Upper lobe of right lung (tissue), 1 donor: ENCODE results near the gene ZFYVE9. TPM values are rescaled to one million over a fixed set of nuclear protein-coding genes. Genes with fewer than 3 reads are reported as not detected.

Experiments
- ATAC-seq: fragments of 200-7000 bp; cut with Tn5 transposase; one replicate; pipeline ENCODE4 v1.9.1; 2020; ENCODE audit warnings: mild to moderate bottlenecking, moderate library complexity
- DNase-seq: peaks from one replicate; pipeline ENCODE4 v3.0.0-alpha.2; 2020
- H3K27ac ChIP-seq: fragments of 200-600 bp; one replicate; pipeline ENCODE4 v1.8.0; 2022
- H3K27me3 ChIP-seq: fragments of 200-600 bp; one replicate; pipeline ENCODE4 v1.8.0; 2022; ENCODE audit warnings: mild to moderate bottlenecking
- H3K36me3 ChIP-seq: fragments of 200-600 bp; one replicate; pipeline ENCODE4 v1.8.0; 2022
- H3K4me1 ChIP-seq: fragments of 200-600 bp; one replicate; pipeline ENCODE4 v1.8.0; 2022
- H3K4me3 ChIP-seq: fragments of 200-600 bp; one replicate; pipeline ENCODE4 v1.8.0; 2022; ENCODE audit warnings: mild to moderate bottlenecking
- H3K9me3 ChIP-seq: fragments of 200-600 bp; one replicate; pipeline ENCODE4 v1.8.0; 2022
- CTCF ChIP-seq: fragments of 200-600 bp; IDR thresholded peaks from one replicate; pipeline ENCODE4 v1.8.0; 2022; ENCODE audit warnings: antibody characterized with exemption
- intact Hi-C: fragments of 100-400 bp; cut with DNase I; formaldehyde crosslinking; loops from one replicate; pipeline ENCODE4 v1.11.0; 2022
- total RNA-seq: library from RNA; stranded (reverse); fragmentation: NEBNext Ultra II Directional; extraction: Animal tissue kit (Norgen Biotek cat#: 25700); gene quantifications from one replicate; pipeline ENCODE4 v1.2.1, GENCODE V29; 2021
- donor health status: DM: no; HTN: yes; CAD: no; lungs with severe emphysema.

ZFYVE9 gene
- total RNA-seq, 1 donor from 2014 or later, result 23.9 TPM

GRCh38 chr1:52268372-52268771 lies 126.5 kb downstream of the ZFYVE9 start:
- no peaks in the 10 kb centered on the region for H3K9me3 ChIP-seq
- peak; percentile 84 for ATAC-seq

GRCh38 chr1:52281518-52281917 lies 139.6 kb downstream of the ZFYVE9 start:
- DNase-seq (no peak), ATAC-seq (no peak)
- H3K27me3 ChIP-seq, result no peaks in the 10 kb centered on the region
- no peaks in the 10 kb centered on the region for H3K9me3 ChIP-seq
- no peaks in the 10 kb centered on the region for H3K4me1 ChIP-seq
- H3K27ac ChIP-seq, result no peak overlapping the region
- peaks cover 14% of the 10 kb centered on the region for H3K36me3 ChIP-seq
- no peak overlapping the region for H3K4me3 ChIP-seq
- no peak for TF ChIP-seq CTCF
- intact Hi-C loops, result no loop called here

More at GRCh38 chr1:52268372-52268771, 126.5 kb downstream of the ZFYVE9 start:
- no peak overlapping the region for H3K27ac ChIP-seq
- H3K4me3 ChIP-seq, result no peak overlapping the region
- no peaks in the 10 kb centered on the region for H3K4me1 ChIP-seq
- no peaks in the 10 kb centered on the region for H3K36me3 ChIP-seq
- no peaks in the 10 kb centered on the region for H3K27me3 ChIP-seq
- DNase-seq, result no peak
- intact Hi-C loops, result no loop called here
- TF ChIP-seq CTCF, result no peak

- no peak for TF ChIP-seq CTCF
- H3K4me3 ChIP-seq, result no peak overlapping the region
- DNase-seq, result no peak
These were observed 146.4 kb downstream of the ZFYVE9 start for GRCh38 chr1:52288286-52288685.

GRCh38 chr1:52294580-52294979 lies 152.7 kb downstream of the ZFYVE9 start:
- Histone ChIP-seq H3K9me3 (no peaks in the 10 kb centered on the region), H3K4me3 (no peak overlapping the region), H3K4me1 (no peaks in the 10 kb centered on the region), H3K27ac (no peak overlapping the region), H3K27me3 (no peaks in the 10 kb centered on the region), H3K36me3 (no peaks in the 10 kb centered on the region)
- intact Hi-C loops, result loop anchor here (10.0 kb wide), 1 partner anchor 160 kb away; no protein-coding TSS in a partner anchor
- no peak for DNase-seq
- TF ChIP-seq CTCF, result no peak
- ATAC-seq, result no peak

More at GRCh38 chr1:52288286-52288685, 146.4 kb downstream of the ZFYVE9 start:
- H3K36me3 ChIP-seq, result no peaks in the 10 kb centered on the region
- no peaks in the 10 kb centered on the region for H3K9me3 ChIP-seq
- H3K27me3 ChIP-seq, result no peaks in the 10 kb centered on the region
- H3K4me1 ChIP-seq, result no peaks in the 10 kb centered on the region
- H3K27ac ChIP-seq, result no peak overlapping the region
- ATAC-seq, result no peak
- intact Hi-C loops, result no loop called here

- DNase-seq (no peak), ATAC-seq (peak; percentile 95)
- no peak overlapping the region for H3K4me3 ChIP-seq
- intact Hi-C loops, result loop anchor here (10.0 kb wide), 1 partner anchor 162 kb away; no protein-coding TSS in a partner anchor
- no peak overlapping the region for H3K27ac ChIP-seq
- H3K4me1 ChIP-seq, result no peaks in the 10 kb centered on the region
- no peaks in the 10 kb centered on the region for H3K36me3 ChIP-seq
- TF ChIP-seq CTCF, result peak; percentile 69
- H3K27me3 ChIP-seq, result no peaks in the 10 kb centered on the region
- H3K9me3 ChIP-seq, result no peaks in the 10 kb centered on the region
These were observed 154.5 kb downstream of the ZFYVE9 start for GRCh38 chr1:52296345-52296744.
